ENCODE measurements around the gene ZNF512B. TPM values are rescaled to one million over a fixed set of nuclear protein-coding genes. Genes with fewer than 3 reads are reported as not detected.
"Not testable (repeated sequence)": the region's sequence is repeated elsewhere in the genome, so short reads cannot be mapped to it uniquely, and the experiment has no call there.

Gene ZNF512B
- total RNA-seq, 1 donor from 2014 or later = 12.0 TPM

- CTCF ChIA-PET = no interaction called here
- H3K36me3 Mint-ChIP-seq (ENCODE audit: low read depth) = peaks cover 20% of the 10 kb centered on the region
- intact Hi-C loops (cut with micrococcal nuclease) = no loop called here
- no peak for ATAC-seq (ENCODE audit: low read depth)
- H3K27me3 Mint-ChIP-seq = no peaks in the 10 kb centered on the region
- no peak overlapping the region for H3K27ac Mint-ChIP-seq
- POLR2A ChIA-PET = no interaction called here
- no peak overlapping the region for H3K4me3 Mint-ChIP-seq
- peaks cover 12% of the 10 kb centered on the region for H3K4me1 Mint-ChIP-seq
- DNase-seq = no peak
- no peaks in the 10 kb centered on the region for H3K9me3 Mint-ChIP-seq
- TF ChIP-seq, protein P1, sequence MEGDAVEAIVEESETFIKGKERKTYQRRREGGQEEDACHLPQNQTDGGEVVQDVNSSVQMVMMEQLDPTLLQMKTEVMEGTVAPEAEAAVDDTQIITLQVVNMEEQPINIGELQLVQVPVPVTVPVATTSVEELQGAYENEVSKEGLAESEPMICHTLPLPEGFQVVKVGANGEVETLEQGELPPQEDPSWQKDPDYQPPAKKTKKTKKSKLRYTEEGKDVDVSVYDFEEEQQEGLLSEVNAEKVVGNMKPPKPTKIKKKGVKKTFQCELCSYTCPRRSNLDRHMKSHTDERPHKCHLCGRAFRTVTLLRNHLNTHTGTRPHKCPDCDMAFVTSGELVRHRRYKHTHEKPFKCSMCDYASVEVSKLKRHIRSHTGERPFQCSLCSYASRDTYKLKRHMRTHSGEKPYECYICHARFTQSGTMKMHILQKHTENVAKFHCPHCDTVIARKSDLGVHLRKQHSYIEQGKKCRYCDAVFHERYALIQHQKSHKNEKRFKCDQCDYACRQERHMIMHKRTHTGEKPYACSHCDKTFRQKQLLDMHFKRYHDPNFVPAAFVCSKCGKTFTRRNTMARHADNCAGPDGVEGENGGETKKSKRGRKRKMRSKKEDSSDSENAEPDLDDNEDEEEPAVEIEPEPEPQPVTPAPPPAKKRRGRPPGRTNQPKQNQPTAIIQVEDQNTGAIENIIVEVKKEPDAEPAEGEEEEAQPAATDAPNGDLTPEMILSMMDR (IDR thresholded peaks at IDR 0.05) = no peak
These were observed 7.9 kb downstream of the ZNF512B start for GRCh38 chr20:63961664-63962425.

DNA sequence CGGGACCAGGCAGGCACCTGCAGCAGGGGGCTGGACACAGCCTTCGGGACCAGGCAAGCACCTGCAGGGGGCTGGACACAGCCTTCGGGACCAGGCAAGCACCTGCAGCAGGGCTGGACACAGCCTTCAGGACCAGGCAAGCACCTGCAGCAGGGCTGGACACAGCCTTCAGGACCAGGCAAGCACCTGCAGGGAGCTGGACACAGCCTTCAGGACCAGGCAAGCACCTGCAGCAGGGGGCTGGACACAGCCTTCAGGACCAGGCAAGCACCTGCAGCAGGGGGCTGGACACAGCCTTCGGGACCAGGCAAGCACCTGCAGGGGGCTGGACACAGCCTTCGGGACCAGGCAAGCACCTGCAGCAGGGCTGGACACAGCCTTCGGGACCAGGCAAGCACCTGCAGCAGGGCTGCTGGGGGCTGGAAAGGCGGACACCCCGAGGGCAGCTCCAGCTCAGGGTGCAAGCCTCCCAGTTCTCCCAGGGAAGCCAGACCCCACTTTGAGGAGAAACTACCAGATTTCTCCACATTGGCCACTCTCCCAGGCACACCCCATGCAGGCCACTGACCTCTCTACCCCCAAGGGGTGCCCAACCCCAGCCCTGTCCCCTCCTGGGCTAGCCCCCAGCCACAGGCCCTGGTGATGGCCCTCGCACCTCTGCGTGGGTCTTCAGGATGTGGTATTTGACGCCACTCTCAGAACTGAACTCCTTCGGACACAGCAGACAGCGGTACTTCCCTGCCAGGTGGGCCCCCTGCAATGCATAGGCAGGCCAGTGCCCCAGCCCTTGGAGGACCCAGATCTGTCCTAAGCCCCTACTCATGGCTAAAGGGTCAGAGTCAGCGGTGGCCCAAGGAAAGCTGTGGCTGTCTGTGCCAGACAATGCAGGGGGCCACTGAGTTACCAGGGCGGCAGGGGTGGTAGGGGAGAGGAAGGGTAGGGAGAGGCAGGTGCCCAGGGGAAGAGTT is 8.8 kb downstream of the ZNF512B start:
- H3K27ac Mint-ChIP-seq, H3K4me3 Mint-ChIP-seq, POLR2A ChIA-PET: not testable (repeated sequence)

DNA sequence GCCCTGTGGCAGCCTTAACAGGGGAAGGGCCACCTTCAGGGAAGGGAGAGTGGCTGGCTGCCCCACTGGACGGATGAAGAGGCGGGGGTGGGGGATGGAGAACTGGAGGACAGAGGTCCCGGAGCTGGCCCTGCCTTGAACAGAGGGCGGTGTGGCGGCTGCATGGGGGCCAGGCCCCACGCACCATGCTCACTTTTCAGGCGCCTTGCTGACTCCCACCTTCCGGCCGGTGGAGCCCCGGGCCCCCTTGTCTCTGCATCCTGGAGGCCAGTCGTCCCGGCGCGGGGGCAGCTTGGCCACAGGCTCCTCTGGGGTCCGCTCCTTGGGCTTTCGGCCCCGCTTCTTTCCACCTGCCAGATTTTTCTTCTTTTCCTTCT is 10.0 kb downstream of the ZNF512B start:
- ChIA-PET CTCF (no interaction called here), POLR2A (interaction anchor here (0.6 kb wide), 1 partner anchor 336 kb away, joined by 4 read pairs; no protein-coding TSS in a partner anchor)
- Mint-ChIP-seq H3K27me3 (no peaks in the 10 kb centered on the region), H3K4me1 (peaks cover 18% of the 10 kb centered on the region), H3K36me3 (ENCODE audit: low read depth) (peaks cover 14% of the 10 kb centered on the region), H3K9me3 (no peaks in the 10 kb centered on the region), H3K4me3 (no peak overlapping the region), H3K27ac (no peak overlapping the region)
- TF ChIP-seq, protein P1 (IDR thresholded peaks at IDR 0.05) = no peak
- intact Hi-C loops (cut with micrococcal nuclease) = loop anchor here (5.0 kb wide), 2 partner anchors 317 to 407 kb away; partner anchors contain the start of gene FNDC11
- DNase-seq = no peak
- no peak for ATAC-seq (ENCODE audit: low read depth)

More for the DNA sequence above, 8.8 kb downstream of the ZNF512B start:
- DNase-seq; CTCF ChIA-PET; intact Hi-C loops (cut with micrococcal nuclease); H3K9me3 Mint-ChIP-seq; ATAC-seq (ENCODE audit: low read depth); H3K27me3 Mint-ChIP-seq: not testable (repeated sequence)
- Mint-ChIP-seq H3K4me1 (peaks cover 12% of the 10 kb centered on the region), H3K36me3 (ENCODE audit: low read depth) (peaks cover 14% of the 10 kb centered on the region)

- H3K36me3 Mint-ChIP-seq (ENCODE audit: low read depth) = peaks cover 14% of the 10 kb centered on the region
- TF ChIP-seq, protein P1 (IDR thresholded peaks at IDR 0.05) = no peak
- no peak overlapping the region for H3K4me3 Mint-ChIP-seq
- intact Hi-C loops (cut with micrococcal nuclease) = loop anchor here (5.0 kb wide), 2 partner anchors 317 to 407 kb away; partner anchors contain the start of gene FNDC11
- H3K4me1 Mint-ChIP-seq = peaks cover 24% of the 10 kb centered on the region
- H3K27me3 Mint-ChIP-seq = no peaks in the 10 kb centered on the region
- no peak for ATAC-seq (ENCODE audit: low read depth)
- CTCF ChIA-PET = no interaction called here
- H3K27ac Mint-ChIP-seq = no peak overlapping the region
- DNase-seq = no peak
- POLR2A ChIA-PET = interaction anchor here (0.6 kb wide), 1 partner anchor 336 kb away, joined by 4 read pairs; no protein-coding TSS in a partner anchor
- no peaks in the 10 kb centered on the region for H3K9me3 Mint-ChIP-seq
These were observed 10.6 kb downstream of the ZNF512B start for GRCh38 chr20:63958964-63959698.

- no peak overlapping the region for H3K4me3 Mint-ChIP-seq
- ChIA-PET CTCF (no interaction called here), POLR2A (no interaction called here)
- H3K9me3 Mint-ChIP-seq = no peaks in the 10 kb centered on the region
- ATAC-seq (ENCODE audit: low read depth) (no peak), DNase-seq (no peak)
- H3K4me1 Mint-ChIP-seq = peaks cover 31% of the 10 kb centered on the region
- intact Hi-C loops (cut with micrococcal nuclease) = loop anchor here (5.0 kb wide), 2 partner anchors 316 to 406 kb away; partner anchors contain the start of gene FNDC11
- TF ChIP-seq, protein P1 (IDR thresholded peaks at IDR 0.05) = no peak
- no peak overlapping the region for H3K27ac Mint-ChIP-seq
- no peaks in the 10 kb centered on the region for H3K27me3 Mint-ChIP-seq
- H3K36me3 Mint-ChIP-seq (ENCODE audit: low read depth) = peaks cover 14% of the 10 kb centered on the region
These were observed 11.3 kb downstream of the ZNF512B start for GRCh38 chr20:63958471-63958870.

Data from activated B cell treated with CpG ODN at 0.5 μM for 24 hours (primary cell).